ENCODE measurements around the gene VPS72.
"Not testable (repeated sequence)": the region's sequence is repeated elsewhere in the genome, so short reads cannot be mapped to it uniquely, and the experiment has no call there.

VPS72 gene

DNA sequence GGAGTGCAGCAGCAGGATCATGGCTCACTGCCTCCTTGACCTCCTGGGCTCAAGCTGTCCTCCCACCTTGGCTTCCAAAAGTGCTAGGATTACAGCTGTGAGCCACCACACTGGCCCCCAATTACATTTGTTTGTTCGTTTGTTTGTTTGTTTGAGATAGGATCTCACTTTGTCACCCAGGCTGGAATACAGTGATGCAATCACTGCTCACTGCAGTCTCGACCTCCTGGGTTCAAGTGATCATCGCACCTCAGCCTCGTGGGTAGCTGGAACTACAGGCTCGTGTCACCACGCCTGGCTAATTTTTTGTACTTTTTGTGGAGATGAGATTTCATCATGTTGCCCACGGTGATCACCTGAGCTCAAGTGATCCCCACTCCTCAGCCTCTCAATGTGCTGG lies 2.0 kb upstream of the VPS72 start (continued):
- TF ChIP-seq ZNF311 (tag by site-specific recombination; IDR thresholded peaks at IDR 0.05; ENCODE audit: borderline replicate concordance), result no peak
- no peak for TF ChIP-seq ZNF571 (tag by site-specific recombination; IDR thresholded peaks at IDR 0.05)
- no peak for TF ChIP-seq BCL11A (tag by site-specific recombination; IDR thresholded peaks at IDR 0.05; ENCODE audit: low read depth)
- TF ChIP-seq ZFP3 (tag by site-specific recombination; IDR thresholded peaks at IDR 0.05; ENCODE audit: low read depth), result no peak
- no peak for TF ChIP-seq ZNF169 (tag by site-specific recombination; IDR thresholded peaks at IDR 0.05)
- TF ChIP-seq ZFP69B (tag by site-specific recombination; IDR thresholded peaks at IDR 0.05), result no peak
- no peak for TF ChIP-seq ZNF2 (tag by site-specific recombination; IDR thresholded peaks at IDR 0.05)
- TF ChIP-seq ZSCAN23 (tag by site-specific recombination; IDR thresholded peaks at IDR 0.05), result no peak
- TF ChIP-seq KLF10 (tag by site-specific recombination; IDR thresholded peaks at IDR 0.05), result no peak
- no peak for TF ChIP-seq ZBTB20 (tag by site-specific recombination; IDR thresholded peaks at IDR 0.05)
- TF ChIP-seq ZNF768 (tag by site-specific recombination; IDR thresholded peaks at IDR 0.05), result no peak

DNA sequence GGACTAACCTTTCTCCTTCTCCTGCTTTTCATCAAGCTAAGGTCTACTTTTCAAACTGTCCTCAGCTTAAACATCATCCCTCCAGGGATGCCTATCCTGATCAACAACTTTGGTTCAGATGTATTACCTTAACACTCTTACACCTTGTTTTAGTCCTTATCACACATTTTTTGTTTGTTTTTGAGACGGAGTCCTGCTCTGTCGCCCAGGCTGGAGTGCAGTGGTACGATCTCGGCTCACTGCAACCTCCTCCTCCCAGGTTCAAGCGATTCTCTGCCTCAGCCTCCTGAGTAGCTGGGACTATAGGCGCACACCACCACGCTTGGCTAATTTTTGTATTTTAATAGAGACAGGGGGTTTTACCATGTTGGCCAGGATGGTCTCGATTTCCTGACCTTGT lies 1.3 kb downstream of the VPS72 start:
- POLR2A ChIA-PET, result interaction anchor here (0.6 to 2.9 kb wide), 4 partner anchors 18 to 139 kb away, joined by 3 to 14 read pairs (median 10); partner anchors contain the start of genes PI4KB and PSMD4
- CTCF ChIA-PET, result interaction anchor here (0.9 to 2.1 kb wide), 2 partner anchors 10 to 63 kb away, joined by 3 to 7 read pairs; no protein-coding TSS in a partner anchor
- H3K9me3 ChIP-seq (ENCODE audit: control insufficient read depth, insufficient read depth, low read depth, low read length); H3K4me1 ChIP-seq (ENCODE audit: control insufficient read depth, insufficient read depth, low read length); H3K27ac ChIP-seq (ENCODE audit: extremely low read depth, low read depth, low read length): not testable (repeated sequence)
- peak; percentile 71; the same call in 1 of the 2 replicates for TF ChIP-seq ZBTB17 (tag by site-specific recombination; IDR thresholded peaks at IDR 0.05)
- TF ChIP-seq, protein P1, sequence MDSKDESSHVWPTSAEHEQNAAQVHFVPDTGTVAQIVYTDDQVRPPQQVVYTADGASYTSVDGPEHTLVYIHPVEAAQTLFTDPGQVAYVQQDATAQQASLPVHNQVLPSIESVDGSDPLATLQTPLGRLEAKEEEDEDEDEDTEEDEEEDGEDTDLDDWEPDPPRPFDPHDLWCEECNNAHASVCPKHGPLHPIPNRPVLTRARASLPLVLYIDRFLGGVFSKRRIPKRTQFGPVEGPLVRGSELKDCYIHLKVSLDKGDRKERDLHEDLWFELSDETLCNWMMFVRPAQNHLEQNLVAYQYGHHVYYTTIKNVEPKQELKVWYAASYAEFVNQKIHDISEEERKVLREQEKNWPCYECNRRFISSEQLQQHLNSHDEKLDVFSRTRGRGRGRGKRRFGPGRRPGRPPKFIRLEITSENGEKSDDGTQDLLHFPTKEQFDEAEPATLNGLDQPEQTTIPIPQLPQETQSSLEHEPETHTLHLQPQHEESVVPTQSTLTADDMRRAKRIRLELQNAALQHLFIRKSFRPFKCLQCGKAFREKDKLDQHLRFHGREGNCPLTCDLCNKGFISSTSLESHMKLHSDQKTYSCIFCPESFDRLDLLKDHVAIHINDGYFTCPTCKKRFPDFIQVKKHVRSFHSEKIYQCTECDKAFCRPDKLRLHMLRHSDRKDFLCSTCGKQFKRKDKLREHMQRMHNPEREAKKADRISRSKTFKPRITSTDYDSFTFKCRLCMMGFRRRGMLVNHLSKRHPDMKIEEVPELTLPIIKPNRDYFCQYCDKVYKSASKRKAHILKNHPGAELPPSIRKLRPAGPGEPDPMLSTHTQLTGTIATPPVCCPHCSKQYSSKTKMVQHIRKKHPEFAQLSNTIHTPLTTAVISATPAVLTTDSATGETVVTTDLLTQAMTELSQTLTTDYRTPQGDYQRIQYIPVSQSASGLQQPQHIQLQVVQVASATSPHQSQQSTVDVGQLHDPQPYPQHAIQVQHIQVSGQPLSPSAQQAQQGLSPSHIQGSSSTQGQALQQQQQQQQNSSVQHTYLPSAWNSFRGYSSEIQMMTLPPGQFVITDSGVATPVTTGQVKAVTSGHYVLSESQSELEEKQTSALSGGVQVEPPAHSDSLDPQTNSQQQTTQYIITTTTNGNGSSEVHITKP (tag by site-specific recombination; IDR thresholded peaks at IDR 0.05), result peak; percentile 67
- Histone ChIP-seq H3K4me3 (ENCODE audit: low read depth, low read length) (peak overlapping the region; percentile 79), H3K36me3 (ENCODE audit: control insufficient read depth in 2 of 2, insufficient read depth in 1 of 2, low read length in 2 of 2) (peaks cover 19 to 33% of the 10 kb centered on the region in 2 experiments)

DNA sequence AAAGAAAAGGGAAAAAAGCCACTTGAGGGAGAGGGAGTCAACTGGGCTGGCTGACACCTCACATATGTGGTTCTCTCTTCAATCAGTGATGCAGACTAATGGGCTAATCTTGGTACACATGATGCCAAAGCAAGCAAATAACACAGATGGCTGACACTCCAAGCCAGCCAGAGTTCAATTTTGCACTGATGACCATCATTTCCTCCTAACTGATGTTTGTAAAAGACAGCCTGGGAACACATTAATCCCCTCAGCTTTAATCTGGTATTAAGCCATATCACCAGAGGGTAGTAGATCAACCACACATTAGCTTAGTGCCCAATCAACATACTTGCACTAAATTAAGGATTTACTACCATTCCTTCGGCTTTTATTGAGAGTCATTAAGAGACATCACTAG lies 2.8 kb downstream of the VPS72 start:
- ChIA-PET POLR2A (interaction anchor here (0.8 kb wide), 1 partner anchor 16 kb away, joined by 3 read pairs; no protein-coding TSS in a partner anchor), CTCF (interaction anchor here (1.3 to 1.6 kb wide), 2 partner anchors 10 to 65 kb away, joined by 3 to 4 read pairs; no protein-coding TSS in a partner anchor)
- TF ChIP-seq ZNF654 (tag by site-specific recombination; IDR thresholded peaks at IDR 0.05; ENCODE audit: low read depth), result no peak
- no peak for TF ChIP-seq ZNF23 (tag by site-specific recombination; IDR thresholded peaks at IDR 0.05; ENCODE audit: borderline replicate concordance)
- H3K4me3 ChIP-seq (ENCODE audit: low read depth, low read length), result no peak overlapping the region
- no peaks in the 10 kb centered on the region for H3K4me1 ChIP-seq (ENCODE audit: control insufficient read depth, insufficient read depth, low read length)
- H3K27ac ChIP-seq (ENCODE audit: extremely low read depth, low read depth, low read length), result no peak overlapping the region
- no peaks in the 10 kb centered on the region for H3K9me3 ChIP-seq (ENCODE audit: control insufficient read depth, insufficient read depth, low read depth, low read length)
- H3K36me3 ChIP-seq (ENCODE audit: control insufficient read depth in 2 of 2, insufficient read depth in 1 of 2, low read length in 2 of 2), result peaks cover 33 to 46% of the 10 kb centered on the region in 2 experiments

DNA sequence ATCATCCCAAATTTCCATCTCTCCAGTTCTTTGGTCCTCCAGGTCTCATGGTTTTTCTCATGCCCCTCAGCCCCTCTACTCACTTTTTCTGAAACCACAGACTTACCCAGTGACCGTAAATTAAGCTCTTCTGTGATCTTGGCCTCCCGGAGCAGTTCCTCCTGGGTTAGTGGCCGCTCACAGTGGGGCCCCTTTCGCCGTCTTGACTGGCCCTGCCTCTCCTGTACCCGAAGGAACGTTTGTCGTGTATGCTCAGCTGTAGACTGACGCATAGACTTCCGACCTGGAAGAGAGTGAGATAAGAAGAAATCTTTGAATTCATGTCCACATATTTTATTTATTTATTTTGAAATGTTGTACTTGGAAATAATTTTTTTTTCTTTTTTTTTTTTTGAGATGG lies 5.8 kb downstream of the VPS72 start:
- POLR2A ChIA-PET, result no interaction called here
- TF ChIP-seq, protein P2, sequence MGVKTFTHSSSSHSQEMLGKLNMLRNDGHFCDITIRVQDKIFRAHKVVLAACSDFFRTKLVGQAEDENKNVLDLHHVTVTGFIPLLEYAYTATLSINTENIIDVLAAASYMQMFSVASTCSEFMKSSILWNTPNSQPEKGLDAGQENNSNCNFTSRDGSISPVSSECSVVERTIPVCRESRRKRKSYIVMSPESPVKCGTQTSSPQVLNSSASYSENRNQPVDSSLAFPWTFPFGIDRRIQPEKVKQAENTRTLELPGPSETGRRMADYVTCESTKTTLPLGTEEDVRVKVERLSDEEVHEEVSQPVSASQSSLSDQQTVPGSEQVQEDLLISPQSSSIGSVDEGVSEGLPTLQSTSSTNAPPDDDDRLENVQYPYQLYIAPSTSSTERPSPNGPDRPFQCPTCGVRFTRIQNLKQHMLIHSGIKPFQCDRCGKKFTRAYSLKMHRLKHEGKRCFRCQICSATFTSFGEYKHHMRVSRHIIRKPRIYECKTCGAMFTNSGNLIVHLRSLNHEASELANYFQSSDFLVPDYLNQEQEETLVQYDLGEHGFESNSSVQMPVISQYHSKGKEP (tag by site-specific recombination; IDR thresholded peaks at IDR 0.05), result no peak
- TF ChIP-seq SCRT1 (tag by site-specific recombination; IDR thresholded peaks at IDR 0.05; ENCODE audit: borderline replicate concordance) (no peak), ZNF202 (tag by site-specific recombination; IDR thresholded peaks at IDR 0.05; ENCODE audit: borderline replicate concordance) (no peak), ZNF555 (tag by site-specific recombination; conservative IDR thresholded peaks at IDR 0.05) (no peak), ZNF350 (tag by site-specific recombination; IDR thresholded peaks at IDR 0.05) (no peak), HOXD13 (CRISPR knock-in tag; IDR thresholded peaks at IDR 0.05; ENCODE audit: borderline replicate concordance) (no peak), ZSCAN30 (tag by site-specific recombination; IDR thresholded peaks at IDR 0.05) (no peak), ZNF175 (tag by site-specific recombination; IDR thresholded peaks at IDR 0.05) (no peak)

More for the DNA sequence above, 5.8 kb downstream of the VPS72 start:
- H3K4me1 ChIP-seq (ENCODE audit: control insufficient read depth, insufficient read depth, low read length), result no peaks in the 10 kb centered on the region
- H3K9me3 ChIP-seq (ENCODE audit: control insufficient read depth, insufficient read depth, low read depth, low read length), result no peaks in the 10 kb centered on the region
- CTCF ChIA-PET, result interaction anchor here (0.6 to 1.3 kb wide), 2 partner anchors 8 to 21 kb away, joined by 3 read pairs; partner anchors contain the start of gene TMOD4
- H3K27ac ChIP-seq (ENCODE audit: extremely low read depth, low read depth, low read length), result no peak overlapping the region
- no peak overlapping the region for H3K4me3 ChIP-seq (ENCODE audit: low read depth, low read length)
- H3K36me3 ChIP-seq (ENCODE audit: control insufficient read depth in 2 of 2, insufficient read depth in 1 of 2, low read length in 2 of 2), result peaks cover 52 to 74% of the 10 kb centered on the region in 2 experiments
